SJCRH30 (cell line): ENCODE results near the gene ALDOA. TPM values are rescaled to one million over a fixed set of nuclear protein-coding genes. Genes with fewer than 3 reads are reported as not detected.
"Not testable (repeated sequence)": the region's sequence is repeated elsewhere in the genome, so short reads cannot be mapped to it uniquely, and the experiment has no call there.

Experiments used
- DNase-seq, 2 experiments: peaks; one replicate each; pipeline ENCODE4 v3.0.0-alpha.2; 2015 to 2020
- H3K27ac ChIP-seq: fragments of 250-450 bp; sonication (Bioruptor Pico); 2 replicates; pipeline ENCODE4 v1.5.1; 2020; ENCODE audit warnings: mild to moderate bottlenecking, moderate library complexity
- H3K27me3 ChIP-seq: fragments of 250-450 bp; sonication (Bioruptor Pico); 2 replicates; pipeline ENCODE4 v1.5.1; 2020; ENCODE audit warnings: mild to moderate bottlenecking, moderate library complexity
- H3K36me3 ChIP-seq: fragments of 250-450 bp; sonication (Bioruptor Pico); 2 replicates; pipeline ENCODE4 v1.5.1; 2020; ENCODE audit warnings: mild to moderate bottlenecking, moderate library complexity
- H3K4me1 ChIP-seq: fragments of 250-450 bp; sonication (Bioruptor Pico); 2 replicates; pipeline ENCODE4 v1.5.1; 2020; ENCODE audit warnings: mild to moderate bottlenecking, moderate library complexity
- H3K4me3 ChIP-seq: fragments of 250-450 bp; sonication (Bioruptor Pico); 2 replicates; pipeline ENCODE4 v1.5.1; 2020; ENCODE audit warnings: mild to moderate bottlenecking, moderate library complexity
- H3K9me3 ChIP-seq: fragments of 250-450 bp; sonication (Bioruptor Pico); replicated peaks from 2 replicates; pipeline ENCODE4 v1.5.1; 2020; ENCODE audit warnings: mild to moderate bottlenecking, moderate library complexity
- total RNA-seq: library from RNA; depleted of rRNA; stranded (reverse); fragments of >200 nt; shearing (Covaris generic); gene quantifications from 2 replicates; pipeline ENCODE4 v1.2.3, GENCODE V29; 2014; rRNA removed

ALDOA gene
- total RNA-seq = 646 and 744 TPM in 2 replicates

- H3K4me1 ChIP-seq = peaks cover 25% of the 10 kb centered on the region
- no peaks in the 10 kb centered on the region for H3K9me3 ChIP-seq
- peaks cover 38% of the 10 kb centered on the region for H3K36me3 ChIP-seq
- DNase-seq = peak; percentile 96
- peak within 1 kb of the TSS; percentile 86 for H3K27ac ChIP-seq
- peak within 1 kb of the TSS; percentile 83 for H3K4me3 ChIP-seq
- H3K27me3 ChIP-seq = no peaks in the 10 kb centered on the region
These were observed at the start of gene ALDOA for GRCh38 chr16:30065102-30065942. Gene ALDOA, plus strand, starts transcription at chr16:30065760. Its CDS starts 1,138 bp downstream, at chr16:30066898.

DNA sequence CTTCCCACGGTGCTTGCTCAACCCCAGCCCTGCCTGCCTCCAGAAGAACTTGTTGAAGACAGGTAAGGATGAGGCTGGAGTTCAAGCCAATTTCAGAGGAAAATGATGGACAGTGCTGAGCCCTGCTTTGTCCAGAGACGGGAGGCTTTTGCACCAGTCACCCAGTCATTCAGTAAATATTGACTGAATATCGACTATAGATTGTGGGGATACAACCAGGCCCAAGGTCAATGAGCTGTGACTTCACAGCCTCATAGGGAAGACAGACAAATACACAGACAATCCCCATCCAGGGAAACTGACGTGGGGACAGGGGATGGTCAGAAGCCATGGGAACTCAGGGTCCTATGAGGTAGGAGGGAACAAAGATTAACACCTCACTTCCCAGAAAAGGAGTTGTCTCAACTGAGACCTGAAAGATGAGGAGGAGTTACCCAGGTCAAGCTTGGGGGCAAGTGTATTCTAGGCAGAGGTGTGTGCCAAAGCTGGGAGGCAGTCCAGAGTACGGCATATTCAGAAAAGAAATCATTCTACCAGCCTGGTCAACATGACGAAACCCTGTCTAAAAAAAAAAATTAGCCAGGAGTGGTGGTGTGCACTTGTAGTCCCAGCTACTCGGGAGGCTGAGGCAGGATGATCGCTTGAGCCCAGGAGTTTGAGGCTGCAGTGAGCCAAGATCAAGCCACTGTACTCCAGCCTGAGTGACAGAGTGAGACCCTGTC lies 48.8 kb upstream of the ALDOA start:
- H3K27me3 ChIP-seq = no peaks in the 10 kb centered on the region
- H3K36me3 ChIP-seq = no peaks in the 10 kb centered on the region
- H3K27ac ChIP-seq = no peak overlapping the region
- DNase-seq = no peak
- no peak overlapping the region for H3K4me3 ChIP-seq
- H3K9me3 ChIP-seq = no peaks in the 10 kb centered on the region
- no peaks in the 10 kb centered on the region for H3K4me1 ChIP-seq

GRCh38 chr16:30017277-30017656 lies 48.3 kb upstream of the ALDOA start:
- Histone ChIP-seq H3K4me1 (no peaks in the 10 kb centered on the region), H3K9me3 (no peaks in the 10 kb centered on the region), H3K27me3 (no peaks in the 10 kb centered on the region), H3K27ac (no peak overlapping the region), H3K4me3 (no peak overlapping the region), H3K36me3 (no peaks in the 10 kb centered on the region)
- no peak for DNase-seq

GRCh38 chr16:30017937-30018336 lies 47.6 kb upstream of the ALDOA start:
- H3K36me3 ChIP-seq, H3K9me3 ChIP-seq, DNase-seq, H3K27me3 ChIP-seq, H3K4me1 ChIP-seq, H3K4me3 ChIP-seq, H3K27ac ChIP-seq: not testable (repeated sequence)

DNA sequence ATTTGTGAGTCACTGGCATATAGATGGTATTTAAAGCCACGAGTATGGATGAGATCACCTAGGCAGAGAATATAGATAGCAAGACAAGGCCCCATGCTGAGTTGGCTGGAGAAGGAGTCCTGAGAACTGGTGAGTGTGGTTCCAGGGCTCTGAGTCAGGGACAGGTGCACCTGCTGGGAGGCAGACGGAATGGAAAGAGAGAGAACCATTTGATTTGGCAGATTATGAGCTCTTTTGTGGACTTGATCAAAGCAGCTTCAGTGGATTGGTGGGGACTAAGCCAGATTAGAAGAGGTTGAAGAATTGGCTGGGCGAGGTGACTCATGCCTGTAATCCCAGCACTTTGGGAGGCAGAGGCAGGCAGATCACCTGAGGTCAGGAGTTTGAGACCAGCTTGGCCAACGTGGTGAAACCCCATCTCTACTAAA lies 46.8 kb upstream of the ALDOA start:
- no peaks in the 10 kb centered on the region for H3K4me1 ChIP-seq
- no peaks in the 10 kb centered on the region for H3K9me3 ChIP-seq
- no peak for DNase-seq
- no peaks in the 10 kb centered on the region for H3K36me3 ChIP-seq
- H3K4me3 ChIP-seq = no peak overlapping the region
- H3K27me3 ChIP-seq = no peaks in the 10 kb centered on the region
- H3K27ac ChIP-seq = no peak overlapping the region

- Histone ChIP-seq H3K4me1 (peaks cover 9% of the 10 kb centered on the region), H3K27me3 (no peaks in the 10 kb centered on the region), H3K36me3 (no peaks in the 10 kb centered on the region), H3K4me3 (no peak within 1 kb of the TSS), H3K9me3 (no peaks in the 10 kb centered on the region), H3K27ac (no peak within 1 kb of the TSS)
- no peak for DNase-seq
These were observed 42.7 kb upstream of the ALDOA start, which contains the start of gene C16orf92 for GRCh38 chr16:30022887-30023286. Gene C16orf92, plus strand, starts transcription at chr16:30023198. Its CDS starts 143 bp downstream, at chr16:30023341.

DNA sequence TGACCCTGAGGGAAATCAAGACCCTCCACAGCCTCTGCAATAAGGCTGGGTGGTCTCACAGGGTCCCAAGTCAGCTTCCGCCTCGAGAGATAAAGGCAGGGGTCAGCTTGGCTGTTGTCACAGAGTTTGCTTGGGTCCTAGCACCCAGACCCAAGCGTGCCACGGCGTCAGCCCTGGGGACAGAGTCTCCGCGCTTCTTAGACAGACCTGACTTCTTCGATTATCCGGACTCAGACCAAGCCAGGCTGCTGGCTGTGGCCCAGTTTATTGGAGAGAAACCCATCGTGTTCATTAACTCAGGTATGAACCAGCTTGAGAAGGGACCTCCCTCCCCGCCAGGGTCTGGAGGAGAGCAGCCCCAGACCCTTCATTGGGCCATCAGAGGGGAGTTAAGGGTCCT lies 42.0 kb upstream of the ALDOA start:
- H3K27ac ChIP-seq = no peak overlapping the region
- H3K4me1 ChIP-seq = peaks cover 9% of the 10 kb centered on the region
- H3K27me3 ChIP-seq = no peaks in the 10 kb centered on the region
- no peaks in the 10 kb centered on the region for H3K36me3 ChIP-seq
- no peaks in the 10 kb centered on the region for H3K9me3 ChIP-seq
- H3K4me3 ChIP-seq = no peak overlapping the region
- no peak for DNase-seq

DNA sequence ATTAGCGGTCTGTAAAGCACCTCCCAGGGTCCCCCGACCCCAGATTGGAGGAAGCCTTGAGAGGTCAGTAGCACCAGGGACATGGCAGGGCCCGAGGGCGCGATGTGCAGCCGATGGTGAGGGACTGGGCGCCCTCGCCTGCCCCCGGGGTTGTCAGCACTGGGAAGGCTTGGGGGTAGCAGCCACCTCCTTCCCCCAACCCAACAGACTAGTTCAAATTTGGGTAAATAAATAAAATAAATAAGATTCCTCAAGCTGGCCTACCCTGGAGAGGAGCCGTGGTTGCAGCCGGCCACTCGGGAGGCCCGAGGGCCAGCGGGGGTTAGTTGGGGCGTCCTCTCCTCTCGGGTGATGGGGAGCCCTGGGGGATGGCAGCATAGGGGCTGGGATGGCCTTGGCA lies 41.1 kb upstream of the ALDOA start:
- Histone ChIP-seq H3K36me3 (no peaks in the 10 kb centered on the region), H3K27ac (no peak overlapping the region), H3K27me3 (no peaks in the 10 kb centered on the region), H3K4me3 (no peak overlapping the region), H3K9me3 (no peaks in the 10 kb centered on the region), H3K4me1 (peaks cover 16% of the 10 kb centered on the region)
- DNase-seq = no peak

GRCh38 chr16:30025156-30025555 lies 40.4 kb upstream of the ALDOA start:
- Histone ChIP-seq H3K4me1 (peaks cover 18% of the 10 kb centered on the region), H3K27ac (no peak overlapping the region), H3K4me3 (no peak overlapping the region), H3K36me3 (no peaks in the 10 kb centered on the region), H3K9me3 (no peaks in the 10 kb centered on the region), H3K27me3 (no peaks in the 10 kb centered on the region)
- DNase-seq = no peak

- Histone ChIP-seq H3K27ac (no peak overlapping the region), H3K36me3 (no peaks in the 10 kb centered on the region), H3K4me1 (peaks cover 18% of the 10 kb centered on the region), H3K27me3 (no peaks in the 10 kb centered on the region), H3K4me3 (no peak overlapping the region), H3K9me3 (no peaks in the 10 kb centered on the region)
- DNase-seq = no peak
These were observed 40.0 kb upstream of the ALDOA start for GRCh38 chr16:30025574-30025973.

GRCh38 chr16:30026449-30026848 lies 39.1 kb upstream of the ALDOA start:
- H3K4me1 ChIP-seq = peaks cover 18% of the 10 kb centered on the region
- H3K36me3 ChIP-seq = no peaks in the 10 kb centered on the region
- no peak overlapping the region for H3K27ac ChIP-seq
- H3K4me3 ChIP-seq = no peak overlapping the region
- no peaks in the 10 kb centered on the region for H3K9me3 ChIP-seq
- peaks cover 2% of the 10 kb centered on the region; the same call in 1 of the 2 replicates for H3K27me3 ChIP-seq
- no peak for DNase-seq

DNA sequence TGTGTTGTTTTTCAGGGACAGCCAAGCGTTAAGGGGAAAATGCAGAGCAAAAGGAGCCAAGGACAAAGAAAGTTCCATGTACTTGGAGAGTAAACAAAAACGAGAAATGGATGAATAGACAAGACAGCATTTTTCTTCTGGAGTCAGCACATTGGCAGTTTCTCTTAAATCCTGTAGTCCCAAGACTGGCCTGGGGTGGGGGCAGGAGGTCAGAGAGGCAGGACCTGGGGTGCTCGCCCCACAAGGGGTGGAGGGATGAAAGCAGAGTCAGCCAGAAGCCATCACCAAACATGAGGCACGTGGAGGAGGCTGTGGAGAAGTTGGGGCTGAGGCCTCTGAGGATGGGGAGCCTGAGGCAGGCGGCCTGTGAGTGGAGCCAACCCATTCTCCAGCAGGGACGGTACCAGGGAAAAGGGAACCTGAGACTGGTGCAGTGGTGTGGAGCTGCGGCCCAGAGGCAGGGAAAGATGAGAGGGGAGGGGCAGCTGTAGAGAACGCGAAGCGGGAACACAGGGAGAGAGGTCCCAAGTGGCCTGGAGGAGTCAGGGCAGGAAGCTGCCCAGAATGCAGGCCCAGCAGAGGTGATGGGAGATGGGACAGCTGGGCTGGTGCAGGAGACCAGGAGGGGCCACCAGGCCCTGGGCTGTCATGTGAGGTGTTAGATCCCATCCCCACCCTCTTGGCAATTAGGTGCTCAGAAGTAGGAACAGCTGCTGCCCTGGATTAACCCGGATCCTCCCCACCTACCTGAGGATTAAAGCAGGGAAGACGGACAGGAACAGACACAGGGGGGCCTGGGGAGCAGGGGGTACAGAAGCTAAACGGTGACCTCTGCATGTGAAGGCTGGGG lies 37.7 kb upstream of the ALDOA start:
- peaks cover 6% of the 10 kb centered on the region; the same call in 1 of the 2 replicates for H3K27me3 ChIP-seq
- peak; percentile 82 to 85 for DNase-seq

DNA sequence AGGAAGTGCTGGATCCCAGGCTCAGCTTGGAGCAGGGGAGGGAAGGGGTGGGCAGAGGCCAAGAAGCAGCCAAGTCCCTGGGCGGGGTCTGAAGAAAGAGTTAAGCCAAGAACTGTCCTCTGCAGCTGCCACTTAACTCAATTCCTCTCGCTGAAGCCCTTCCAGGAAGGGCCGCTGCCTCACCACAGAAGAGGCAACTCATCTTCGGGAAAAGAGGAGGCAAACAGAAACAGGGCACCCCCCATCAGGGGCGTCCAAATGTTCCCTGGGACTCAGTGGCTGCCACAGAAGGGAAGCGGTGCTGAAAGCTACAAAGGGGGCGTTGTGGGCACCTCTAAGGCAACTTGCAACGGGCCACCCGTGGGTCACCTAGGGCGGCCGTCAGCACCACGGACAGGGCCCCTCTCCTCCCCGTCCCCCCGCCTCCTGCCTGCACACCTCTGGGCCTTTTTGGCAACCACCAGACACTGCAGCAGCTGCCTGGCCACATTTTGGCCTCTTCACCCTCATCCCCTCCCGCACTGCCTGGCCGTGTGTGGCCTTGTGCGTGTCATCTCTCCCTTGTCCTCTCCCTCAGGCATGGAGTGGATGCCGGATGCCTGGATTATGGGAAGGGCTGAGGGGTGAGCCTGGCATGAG lies 37.0 kb upstream of the ALDOA start:
- peak; percentile 84 to 86 for DNase-seq
- H3K4me1 ChIP-seq = peaks cover 18% of the 10 kb centered on the region
- H3K27me3 ChIP-seq = peaks cover 6% of the 10 kb centered on the region; the same call in 1 of the 2 replicates
- H3K36me3 ChIP-seq = no peaks in the 10 kb centered on the region
- H3K9me3 ChIP-seq = no peaks in the 10 kb centered on the region
- no peak overlapping the region for H3K27ac ChIP-seq
- no peak overlapping the region for H3K4me3 ChIP-seq

More for the DNA sequence above, 37.7 kb upstream of the ALDOA start:
- Histone ChIP-seq H3K9me3 (no peaks in the 10 kb centered on the region), H3K4me1 (peaks cover 18% of the 10 kb centered on the region), H3K27ac (peak overlapping the region; percentile 12; the same call in 1 of the 2 replicates), H3K36me3 (no peaks in the 10 kb centered on the region), H3K4me3 (no peak overlapping the region)

GRCh38 chr16:30030011-30030685 lies 35.4 kb upstream of the ALDOA start:
- Histone ChIP-seq H3K36me3 (no peaks in the 10 kb centered on the region), H3K4me3 (no peak overlapping the region), H3K9me3 (no peaks in the 10 kb centered on the region), H3K27me3 (peaks cover 6% of the 10 kb centered on the region; the same call in 1 of the 2 replicates), H3K27ac (no peak overlapping the region), H3K4me1 (peaks cover 18% of the 10 kb centered on the region)
- DNase-seq = no peak
